H7 (cell line): ENCODE data around the gene APOD. TPM values are rescaled to one million over a fixed set of nuclear protein-coding genes. Genes with fewer than 3 reads are reported as not detected.

ENCODE experiments used
- DNase-seq: peaks from one replicate; pipeline ENCODE4 v3.0.0; 2012
- H3K27me3 ChIP-seq: 2 replicates; pipeline ENCODE4 v1.6.0; 2011; ENCODE audit warnings: mild to moderate bottlenecking, low read length; ENCODE audit not compliant: control insufficient read depth, insufficient read depth
- H3K36me3 ChIP-seq: replicated peaks from 2 replicates; pipeline ENCODE4 v1.5.1; 2011; ENCODE audit warnings: low read length; ENCODE audit not compliant: control insufficient read depth, insufficient read depth
- H3K4me3 ChIP-seq: 2 replicates; pipeline ENCODE4 v1.5.1; 2011; ENCODE audit warnings: low read depth, mild to moderate bottlenecking, control low read depth, low read length, moderate library complexity; ENCODE audit not compliant: insufficient read depth
- total RNA-seq: library from RNA; depleted of rRNA; stranded (reverse); fragments of >200 nt; shearing (Covaris generic); gene quantifications from 2 replicates; pipeline ENCODE4 v1.2.3, GENCODE V29; 2014

APOD gene
- total RNA-seq, 1 experiment from 2014 or later: not detected

GRCh38 chr3:195580744-195581443 is 2.8 kb downstream of the APOD start:
- no peak overlapping the region for H3K4me3 ChIP-seq
- H3K27me3 ChIP-seq: no peaks in the 10 kb centered on the region
- no peaks in the 10 kb centered on the region for H3K36me3 ChIP-seq
- no peak for DNase-seq

GRCh38 chr3:195579281-195579680 is 4.5 kb downstream of the APOD start:
- no peak for DNase-seq
- H3K36me3 ChIP-seq: no peaks in the 10 kb centered on the region
- no peaks in the 10 kb centered on the region for H3K27me3 ChIP-seq
- H3K4me3 ChIP-seq: no peak overlapping the region

- DNase-seq: no peak
- H3K36me3 ChIP-seq: no peaks in the 10 kb centered on the region
- H3K4me3 ChIP-seq: no peak overlapping the region
- H3K27me3 ChIP-seq: no peaks in the 10 kb centered on the region
These were observed 5.2 kb downstream of the APOD start for GRCh38 chr3:195578565-195578964.

GRCh38 chr3:195577645-195578177 is 6.0 kb downstream of the APOD start:
- Histone ChIP-seq H3K27me3 (no peaks in the 10 kb centered on the region), H3K4me3 (no peak overlapping the region), H3K36me3 (no peaks in the 10 kb centered on the region)
- no peak for DNase-seq

GRCh38 chr3:195574497-195575304 is 9.0 kb downstream of the APOD start:
- Histone ChIP-seq H3K27me3 (no peaks in the 10 kb centered on the region), H3K36me3 (no peaks in the 10 kb centered on the region), H3K4me3 (no peak overlapping the region)
- no peak for DNase-seq

GRCh38 chr3:195573611-195574496 is 9.9 kb downstream of the APOD start:
- no peak for DNase-seq
- Histone ChIP-seq H3K27me3 (no peaks in the 10 kb centered on the region), H3K36me3 (no peaks in the 10 kb centered on the region), H3K4me3 (no peak overlapping the region)

GRCh38 chr3:195571361-195571760 is 12.4 kb downstream of the APOD start:
- DNase-seq: no peak
- Histone ChIP-seq H3K27me3 (no peaks in the 10 kb centered on the region), H3K4me3 (no peak overlapping the region), H3K36me3 (no peaks in the 10 kb centered on the region)

GRCh38 chr3:195570912-195571311 is 12.8 kb downstream of the APOD start:
- Histone ChIP-seq H3K36me3 (no peaks in the 10 kb centered on the region), H3K4me3 (no peak overlapping the region), H3K27me3 (no peaks in the 10 kb centered on the region)
- DNase-seq: no peak

- Histone ChIP-seq H3K4me3 (no peak overlapping the region), H3K36me3 (no peaks in the 10 kb centered on the region), H3K27me3 (no peaks in the 10 kb centered on the region)
- DNase-seq: no peak
These were observed 13.4 kb downstream of the APOD start for GRCh38 chr3:195570344-195570743.

GRCh38 chr3:195568630-195569029 is 15.1 kb downstream of the APOD start:
- H3K36me3 ChIP-seq: no peaks in the 10 kb centered on the region
- DNase-seq: no peak

GRCh38 chr3:195566797-195567196 is 16.9 kb downstream of the APOD start:
- no peak overlapping the region for H3K4me3 ChIP-seq
- H3K27me3 ChIP-seq: no peaks in the 10 kb centered on the region
- no peaks in the 10 kb centered on the region for H3K36me3 ChIP-seq
- peak; percentile 54 for DNase-seq

More at GRCh38 chr3:195568630-195569029, 15.1 kb downstream of the APOD start:
- no peaks in the 10 kb centered on the region for H3K27me3 ChIP-seq
- no peak overlapping the region for H3K4me3 ChIP-seq

GRCh38 chr3:195565716-195566115 is 18.0 kb downstream of the APOD start:
- H3K36me3 ChIP-seq: no peaks in the 10 kb centered on the region
- H3K27me3 ChIP-seq: no peaks in the 10 kb centered on the region

GRCh38 chr3:195563317-195563716 is 20.4 kb downstream of the APOD start:
- no peaks in the 10 kb centered on the region for H3K27me3 ChIP-seq
- H3K36me3 ChIP-seq: no peaks in the 10 kb centered on the region
- no peak for DNase-seq
- no peak overlapping the region for H3K4me3 ChIP-seq

More at GRCh38 chr3:195565716-195566115, 18.0 kb downstream of the APOD start:
- H3K4me3 ChIP-seq: no peak overlapping the region
- no peak for DNase-seq

GRCh38 chr3:195559723-195560409 is 23.9 kb downstream of the APOD start:
- H3K36me3 ChIP-seq: no peaks in the 10 kb centered on the region
- no peak overlapping the region for H3K4me3 ChIP-seq
- no peak for DNase-seq
- H3K27me3 ChIP-seq: no peaks in the 10 kb centered on the region
